ENCODE measurements around the gene RAB27B.

GRCh38 chr18:54942569-54942968, 114.3 kb downstream of the RAB27B start:
- TF ChIP-seq POLR2A (IDR thresholded peaks at IDR 0.05) (no peak), POLR2AphosphoS5 (IDR thresholded peaks at IDR 0.05) (no peak)
